Measurements from ENCODE around the gene PSMC4.

The PSMC4 gene

DNA sequence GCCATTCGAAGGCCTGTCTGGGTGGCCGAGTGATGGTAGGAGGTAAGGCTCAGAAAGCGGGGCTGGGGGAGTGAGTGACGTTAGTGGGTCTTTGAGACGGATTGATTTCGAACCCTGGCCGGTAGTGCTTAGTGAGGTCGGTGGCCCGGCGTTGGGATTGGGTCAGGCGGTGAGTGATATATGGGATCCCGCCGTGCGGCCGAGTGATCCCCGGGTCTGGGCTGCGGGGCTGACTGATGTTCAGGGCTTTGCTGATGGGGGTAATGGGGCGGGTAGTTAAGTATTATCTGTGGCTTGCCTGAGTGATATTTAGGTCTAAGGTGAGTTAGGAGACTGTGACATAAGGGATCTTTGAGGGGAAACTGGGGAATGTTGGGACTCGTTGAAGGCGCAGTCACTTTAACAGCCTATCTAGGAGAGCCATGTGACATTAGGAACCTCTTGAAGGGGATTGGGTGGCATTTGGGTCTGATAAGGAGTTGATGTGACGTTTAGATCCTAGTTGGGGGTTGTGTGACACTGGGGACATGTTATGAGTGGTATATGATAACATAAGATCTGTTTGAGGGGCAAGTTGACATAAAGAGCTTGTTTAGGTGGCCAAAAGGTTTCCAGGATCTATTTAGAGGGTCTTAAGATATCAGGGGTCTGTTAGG, 543 bp downstream of the PSMC4 start:
- no peak for TF ChIP-seq CTCF (IDR thresholded peaks at IDR 0.05; ENCODE audit: low read depth, low read length)
- no peak for DNase-seq (ENCODE audit: extremely low read depth, low read depth)

DNA sequence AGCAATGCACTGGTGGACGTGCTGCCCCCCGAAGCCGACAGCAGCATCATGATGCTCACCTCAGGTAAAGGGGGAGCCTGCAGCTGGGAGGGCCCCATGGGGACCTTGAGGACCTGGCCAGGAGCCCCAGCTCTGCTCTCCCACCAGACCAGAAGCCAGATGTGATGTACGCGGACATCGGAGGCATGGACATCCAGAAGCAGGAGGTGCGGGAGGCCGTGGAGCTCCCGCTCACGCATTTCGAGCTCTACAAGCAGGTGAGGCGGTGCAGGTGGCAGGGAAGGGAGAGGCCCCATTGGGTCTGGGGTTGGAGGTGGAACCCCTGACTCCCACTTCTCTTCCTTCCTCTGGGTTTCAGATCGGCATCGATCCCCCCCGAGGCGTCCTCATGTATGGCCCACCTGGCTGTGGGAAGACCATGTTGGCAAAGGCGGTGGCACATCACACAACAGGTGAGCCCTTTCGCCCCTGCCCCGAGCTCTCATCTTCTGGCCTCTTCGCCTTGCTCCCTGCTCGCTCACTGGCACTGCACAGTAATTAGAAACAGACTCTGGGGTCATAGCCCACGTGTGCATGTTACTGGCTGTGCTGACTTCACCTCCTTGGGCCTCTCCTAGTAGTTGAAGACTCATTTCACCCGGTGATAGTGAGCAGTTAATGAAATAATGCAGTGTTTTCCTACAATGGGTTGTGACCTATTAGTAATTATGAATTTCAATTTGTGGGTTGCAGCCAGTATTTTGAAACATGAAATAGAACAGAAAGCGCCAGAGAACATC, 3.6 kb downstream of the PSMC4 start:
- no peak for DNase-seq (ENCODE audit: extremely low read depth, low read depth)
- no peak for TF ChIP-seq CTCF (IDR thresholded peaks at IDR 0.05; ENCODE audit: low read depth, low read length)

DNA sequence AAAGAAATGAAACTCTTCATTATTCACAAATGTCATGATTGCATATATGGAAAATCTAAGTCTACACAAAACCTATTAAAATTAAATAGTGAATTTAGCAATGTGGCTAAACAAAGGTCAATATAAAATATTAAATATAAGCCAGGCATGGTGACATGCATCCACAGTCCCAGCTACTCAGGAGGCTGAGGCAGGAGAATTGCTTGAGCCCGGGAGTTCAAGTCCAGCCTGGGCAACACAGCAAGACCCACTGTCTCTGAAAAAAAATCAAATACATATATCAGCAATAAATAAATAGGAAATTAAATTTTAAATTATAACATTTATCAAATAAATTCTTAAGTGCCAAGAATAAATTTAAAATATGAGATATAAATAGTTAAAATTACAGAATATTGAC, 11.9 kb downstream of the PSMC4 start:
- no peak for TF ChIP-seq CTCF (IDR thresholded peaks at IDR 0.05; ENCODE audit: low read depth, low read length)
- DNase-seq (ENCODE audit: extremely low read depth, low read depth), result no peak

DNA sequence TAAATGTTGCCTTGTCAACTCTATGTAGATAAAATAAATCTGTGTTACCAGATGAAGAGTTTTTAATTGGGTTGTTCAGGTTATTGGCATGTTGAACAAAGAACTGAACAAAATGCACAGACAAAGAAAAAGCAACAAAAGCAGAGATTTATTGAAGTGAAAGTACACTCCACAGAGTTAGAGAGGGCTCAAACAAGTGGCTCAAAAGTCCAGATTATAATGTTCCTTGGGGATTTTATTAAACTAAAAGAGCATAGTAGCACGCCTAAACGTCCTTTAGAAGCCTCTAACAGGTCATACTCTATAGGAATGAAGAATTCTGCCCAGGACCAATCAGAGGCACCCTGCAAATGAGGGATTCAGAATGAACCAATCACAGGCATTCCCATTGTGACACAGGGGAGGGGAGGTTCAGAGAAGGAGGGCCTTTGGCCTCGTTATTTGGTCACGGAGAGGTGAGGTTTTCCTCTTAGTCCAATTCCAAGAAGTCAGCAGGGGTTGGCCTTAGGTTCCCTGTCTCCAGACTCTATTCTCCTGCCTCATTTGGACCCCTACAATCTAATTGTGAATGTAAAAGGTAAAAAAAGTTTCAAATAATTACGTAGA, 12.8 kb downstream of the PSMC4 start:
- DNase-seq (ENCODE audit: extremely low read depth, low read depth), result no peak
- no peak for TF ChIP-seq CTCF (IDR thresholded peaks at IDR 0.05; ENCODE audit: low read depth, low read length)

DNA sequence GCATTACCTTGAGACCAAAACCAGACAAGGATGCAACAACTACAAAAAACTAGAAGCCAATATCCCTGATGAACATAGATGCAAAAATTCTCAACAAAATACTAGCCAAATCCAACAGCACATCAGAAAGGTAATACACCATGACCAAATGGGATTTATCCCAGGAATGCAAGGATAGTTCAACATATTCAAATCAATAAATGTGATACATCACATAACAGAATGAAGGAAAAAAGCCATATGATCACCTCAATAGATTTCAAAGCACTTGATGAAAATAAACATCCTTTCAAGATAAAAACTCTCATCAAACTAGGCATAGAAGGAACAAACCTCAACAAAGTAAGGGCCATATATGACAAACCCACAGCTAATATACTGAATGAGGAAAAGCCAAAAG, 15.7 kb downstream of the PSMC4 start:
- no peak for TF ChIP-seq CTCF (IDR thresholded peaks at IDR 0.05; ENCODE audit: low read depth, low read length)
- DNase-seq (ENCODE audit: extremely low read depth, low read depth), result no peak

GRCh38 chr19:39987167-39987566, 16.2 kb downstream of the PSMC4 start:
- TF ChIP-seq CTCF (IDR thresholded peaks at IDR 0.05; ENCODE audit: low read depth, low read length), result no peak

GRCh38 chr19:39987596-39987995, 16.6 kb downstream of the PSMC4 start:
- TF ChIP-seq CTCF (IDR thresholded peaks at IDR 0.05; ENCODE audit: low read depth, low read length), result no peak
- DNase-seq (ENCODE audit: extremely low read depth, low read depth), result no peak

More at GRCh38 chr19:39987167-39987566, 16.2 kb downstream of the PSMC4 start:
- DNase-seq (ENCODE audit: extremely low read depth, low read depth), result no peak
